Activated gamma-delta T cell treated with Interleukin-2 at 50 U/mL for 16 hours (primary cell): ENCODE results near the gene SLC1A2.
A peak's percentile ranks its signal among the peaks of the same experiment; 100 is the strongest.

ENCODE experiments used
- DNase-seq: peaks from one replicate; pipeline ENCODE4 v3.0.0-alpha.2; 2020

SLC1A2 gene

GRCh38 chr11:35347921-35348331, 71.4 kb downstream of the SLC1A2 start:
- DNase-seq: no peak

GRCh38 chr11:35347173-35347878, 72.0 kb downstream of the SLC1A2 start:
- DNase-seq: no peak

GRCh38 chr11:35346472-35347156, 72.7 kb downstream of the SLC1A2 start:
- no peak for DNase-seq

- DNase-seq: no peak
Observed at GRCh38 chr11:35344681-35345574, 74.4 kb downstream of the SLC1A2 start.

- DNase-seq: no peak
Observed at GRCh38 chr11:35343033-35343598, 76.2 kb downstream of the SLC1A2 start.

GRCh38 chr11:35340715-35341114, 78.6 kb downstream of the SLC1A2 start:
- DNase-seq: no peak

- DNase-seq: no peak
Observed at GRCh38 chr11:35340071-35340470, 79.3 kb downstream of the SLC1A2 start.

GRCh38 chr11:35338921-35339320, 80.4 kb downstream of the SLC1A2 start:
- DNase-seq: no peak

GRCh38 chr11:35337914-35338305, 81.4 kb downstream of the SLC1A2 start:
- no peak for DNase-seq

GRCh38 chr11:35337136-35337913, 82.0 kb downstream of the SLC1A2 start:
- DNase-seq: no peak

- DNase-seq: no peak
Observed at GRCh38 chr11:35336726-35337125, 82.6 kb downstream of the SLC1A2 start.

GRCh38 chr11:35335226-35335625, 84.1 kb downstream of the SLC1A2 start:
- no peak for DNase-seq

GRCh38 chr11:35334385-35335090, 84.8 kb downstream of the SLC1A2 start:
- peak; percentile 37 for DNase-seq

GRCh38 chr11:35332524-35332923, 86.8 kb downstream of the SLC1A2 start:
- no peak for DNase-seq

GRCh38 chr11:35330931-35331330, 88.4 kb downstream of the SLC1A2 start:
- DNase-seq: peak; percentile 64

GRCh38 chr11:35330156-35330889, 89.0 kb downstream of the SLC1A2 start:
- no peak for DNase-seq

GRCh38 chr11:35327829-35328228, 91.5 kb downstream of the SLC1A2 start:
- DNase-seq: no peak

- DNase-seq: no peak
Observed at GRCh38 chr11:35326266-35326879, 93.0 kb downstream of the SLC1A2 start.

GRCh38 chr11:35324981-35325380, 94.4 kb downstream of the SLC1A2 start:
- DNase-seq: no peak

GRCh38 chr11:35324183-35324886, 95.0 kb downstream of the SLC1A2 start:
- DNase-seq: no peak
